Calu3 (cell line): ENCODE data around the gene DOCK3. TPM values are rescaled to one million over a fixed set of nuclear protein-coding genes. Genes with fewer than 3 reads are reported as not detected.

Source experiments
- BruUV-seq: library from RNA; stranded (reverse); fragments of 400-500 nt; replicated peaks from 2 replicates; lab custom pipeline; 2021; lab: Mats Ljungman, UMichigan
- CTCF ChIA-PET: fragments of 300-600 bp; sonication (Branson Sonifier 250); formaldehyde crosslinking; loops from one replicate; lab custom pipeline; 2022; ENCODE audit warnings: antibody characterized with exemption; lab: Charles Lee
- DNase-seq: peaks from one replicate; pipeline ENCODE4 v3.0.0; 2022
- H3K27ac Mint-ChIP-seq: one replicate; pipeline ENCODE4 v1.8.0; 2022; ENCODE audit warnings: mixed read lengths; ENCODE audit not compliant: unreplicated experiment
- H3K27me3 Mint-ChIP-seq: one replicate; pipeline ENCODE4 v1.8.0; 2022; ENCODE audit warnings: mixed read lengths; ENCODE audit not compliant: unreplicated experiment
- H3K36me3 Mint-ChIP-seq: one replicate; pipeline ENCODE4 v1.8.0; 2022; ENCODE audit warnings: mild to moderate bottlenecking, moderate library complexity, mixed read lengths; ENCODE audit not compliant: insufficient read depth, unreplicated experiment
- H3K4me1 Mint-ChIP-seq: one replicate; pipeline ENCODE4 v1.8.0; 2022; ENCODE audit warnings: mild to moderate bottlenecking, low read depth, mixed read lengths; ENCODE audit not compliant: unreplicated experiment
- H3K4me3 Mint-ChIP-seq: one replicate; pipeline ENCODE4 v1.8.0; 2022; ENCODE audit warnings: mild to moderate bottlenecking, low read depth, moderate library complexity, mixed read lengths; ENCODE audit not compliant: unreplicated experiment
- H3K9me3 Mint-ChIP-seq: one replicate; pipeline ENCODE4 v1.8.0; 2022; ENCODE audit warnings: low read depth, mixed read lengths; ENCODE audit not compliant: unreplicated experiment
- CTCF ChIP-seq: fragments of 200-600 bp; IDR thresholded peaks from one replicate; pipeline ENCODE4 v1.8.0; 2022; ENCODE audit warnings: antibody characterized with exemption; ENCODE audit not compliant: unreplicated experiment
- intact Hi-C: fragments of 100-400 bp; cut with micrococcal nuclease; formaldehyde crosslinking; loops from one replicate; pipeline ENCODE4 v1.10.0; 2022; ENCODE audit not compliant: unreplicated experiment
- total RNA-seq: library from RNA; stranded (reverse); gene quantifications from 2 replicates; pipeline ENCODE4 v1.2.3, GENCODE V29; 2022

DOCK3 gene
- total RNA-seq, 1 experiment from 2014 or later = 0.19 TPM

- TF ChIP-seq CTCF = no peak
- Mint-ChIP-seq H3K4me1 (peaks cover 30% of the 10 kb centered on the region), H3K9me3 (no peaks in the 10 kb centered on the region), H3K36me3 (peaks cover 3% of the 10 kb centered on the region), H3K27me3 (no peaks in the 10 kb centered on the region), H3K4me3 (no peak overlapping the region), H3K27ac (no peak overlapping the region)
- BruUV-seq = no TSS peak
- CTCF ChIA-PET = no interaction called here
- intact Hi-C loops = no loop called here
- DNase-seq = no peak
Measured at GRCh38 chr3:50632450-50632849, 42.3 kb upstream of the DOCK3 start.

- no TSS peak for BruUV-seq
- H3K4me3 Mint-ChIP-seq = no peak overlapping the region
- DNase-seq = no peak
- intact Hi-C loops = no loop called here
- H3K27me3 Mint-ChIP-seq = no peaks in the 10 kb centered on the region
- no peak overlapping the region for H3K27ac Mint-ChIP-seq
- no peak for TF ChIP-seq CTCF
- H3K36me3 Mint-ChIP-seq = no peaks in the 10 kb centered on the region
- H3K4me1 Mint-ChIP-seq = peaks cover 21% of the 10 kb centered on the region
- CTCF ChIA-PET = interaction anchor here (0.6 to 1.1 kb wide), 2 partner anchors 20 to 26 kb away, joined by 3 to 7 read pairs; no protein-coding TSS in a partner anchor
- no peaks in the 10 kb centered on the region for H3K9me3 Mint-ChIP-seq
Measured at GRCh38 chr3:50633230-50633790, 41.4 kb upstream of the DOCK3 start.

- BruUV-seq = no TSS peak
- CTCF ChIA-PET = interaction anchor here (0.7 kb wide), 1 partner anchor 9 kb away, joined by 7 read pairs; no protein-coding TSS in a partner anchor
- no peaks in the 10 kb centered on the region for H3K36me3 Mint-ChIP-seq
- no peak overlapping the region for H3K27ac Mint-ChIP-seq
- intact Hi-C loops = no loop called here
- no peak for TF ChIP-seq CTCF
- peaks cover 17% of the 10 kb centered on the region for H3K4me1 Mint-ChIP-seq
- H3K27me3 Mint-ChIP-seq = no peaks in the 10 kb centered on the region
- no peak overlapping the region for H3K4me3 Mint-ChIP-seq
- DNase-seq = no peak
- no peaks in the 10 kb centered on the region for H3K9me3 Mint-ChIP-seq
Measured at GRCh38 chr3:50635066-50635465, 39.7 kb upstream of the DOCK3 start.

GRCh38 chr3:50637011-50637410, 37.7 kb upstream of the DOCK3 start:
- no peaks in the 10 kb centered on the region for H3K9me3 Mint-ChIP-seq
- CTCF ChIA-PET = no interaction called here
- H3K4me3 Mint-ChIP-seq = no peak overlapping the region
- no peaks in the 10 kb centered on the region for H3K36me3 Mint-ChIP-seq
- peaks cover 17% of the 10 kb centered on the region for H3K4me1 Mint-ChIP-seq
- no peak overlapping the region for H3K27ac Mint-ChIP-seq
- no peak for DNase-seq
- no peak for TF ChIP-seq CTCF
- intact Hi-C loops = no loop called here
- BruUV-seq = no TSS peak
- H3K27me3 Mint-ChIP-seq = no peaks in the 10 kb centered on the region
